Measurements from ENCODE around the gene SIGLEC8. TPM values are rescaled to one million over a fixed set of nuclear protein-coding genes. Genes with fewer than 3 reads are reported as not detected.
A peak's percentile ranks its signal among the peaks of the same experiment; 100 is the strongest.

The SIGLEC8 gene
- total and polyA plus RNA-seq, 9 of the 15 experiments (the other 6 are each of a cell fraction or from before 2014, with no cell fraction given): 0.04 to 0.65 (median 0.39) TPM

DNA sequence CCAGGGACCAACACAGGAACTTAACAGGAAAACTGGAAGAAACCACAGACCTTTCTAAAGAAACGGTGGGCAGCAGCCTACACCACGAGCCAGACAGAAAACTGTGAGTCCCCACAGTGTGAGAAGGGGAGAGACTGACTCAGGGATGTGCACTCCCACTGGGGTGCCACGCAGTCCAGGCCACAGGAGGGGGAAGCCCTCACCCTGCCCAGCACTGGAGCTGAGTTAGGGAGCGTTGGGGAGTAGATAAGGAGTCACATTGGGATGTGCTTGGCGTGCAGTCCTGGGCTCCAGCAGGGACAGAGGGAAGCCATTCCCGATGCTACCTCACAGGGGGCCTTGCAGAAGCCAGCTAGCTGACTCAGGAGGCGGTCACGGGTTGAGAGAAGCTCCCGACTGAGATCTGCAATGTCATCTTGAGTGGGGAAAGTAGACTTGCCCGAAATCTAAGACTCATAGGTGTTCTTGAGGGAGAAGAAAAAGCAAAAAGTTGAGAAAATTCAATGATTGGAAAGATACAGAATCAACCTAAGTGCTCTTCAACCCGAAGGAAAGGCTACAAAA lies 17.3 kb downstream of the SIGLEC8 start (continued):
- TF ChIP-seq, protein P1, sequence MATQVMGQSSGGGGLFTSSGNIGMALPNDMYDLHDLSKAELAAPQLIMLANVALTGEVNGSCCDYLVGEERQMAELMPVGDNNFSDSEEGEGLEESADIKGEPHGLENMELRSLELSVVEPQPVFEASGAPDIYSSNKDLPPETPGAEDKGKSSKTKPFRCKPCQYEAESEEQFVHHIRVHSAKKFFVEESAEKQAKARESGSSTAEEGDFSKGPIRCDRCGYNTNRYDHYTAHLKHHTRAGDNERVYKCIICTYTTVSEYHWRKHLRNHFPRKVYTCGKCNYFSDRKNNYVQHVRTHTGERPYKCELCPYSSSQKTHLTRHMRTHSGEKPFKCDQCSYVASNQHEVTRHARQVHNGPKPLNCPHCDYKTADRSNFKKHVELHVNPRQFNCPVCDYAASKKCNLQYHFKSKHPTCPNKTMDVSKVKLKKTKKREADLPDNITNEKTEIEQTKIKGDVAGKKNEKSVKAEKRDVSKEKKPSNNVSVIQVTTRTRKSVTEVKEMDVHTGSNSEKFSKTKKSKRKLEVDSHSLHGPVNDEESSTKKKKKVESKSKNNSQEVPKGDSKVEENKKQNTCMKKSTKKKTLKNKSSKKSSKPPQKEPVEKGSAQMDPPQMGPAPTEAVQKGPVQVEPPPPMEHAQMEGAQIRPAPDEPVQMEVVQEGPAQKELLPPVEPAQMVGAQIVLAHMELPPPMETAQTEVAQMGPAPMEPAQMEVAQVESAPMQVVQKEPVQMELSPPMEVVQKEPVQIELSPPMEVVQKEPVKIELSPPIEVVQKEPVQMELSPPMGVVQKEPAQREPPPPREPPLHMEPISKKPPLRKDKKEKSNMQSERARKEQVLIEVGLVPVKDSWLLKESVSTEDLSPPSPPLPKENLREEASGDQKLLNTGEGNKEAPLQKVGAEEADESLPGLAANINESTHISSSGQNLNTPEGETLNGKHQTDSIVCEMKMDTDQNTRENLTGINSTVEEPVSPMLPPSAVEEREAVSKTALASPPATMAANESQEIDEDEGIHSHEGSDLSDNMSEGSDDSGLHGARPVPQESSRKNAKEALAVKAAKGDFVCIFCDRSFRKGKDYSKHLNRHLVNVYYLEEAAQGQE (IDR thresholded peaks at IDR 0.05; ENCODE audit: borderline replicate concordance): peak; percentile 27; the same call in 1 of the 2 replicates
- TF ChIP-seq, protein P1 (CRISPR knock-in tag; IDR thresholded peaks at IDR 0.05; ENCODE audit: low read depth): peak; percentile 46; the same call in 1 of the 2 replicates
- TF ChIP-seq ZNF696 (CRISPR knock-in tag; conservative IDR thresholded peaks at IDR 0.05) (no peak), ZBTB5 (IDR thresholded peaks at IDR 0.05) (no peak), ZNF764 (CRISPR knock-in tag; IDR thresholded peaks at IDR 0.05; ENCODE audit: low read depth) (no peak), FOXP4 (CRISPR knock-in tag; IDR thresholded peaks at IDR 0.05; ENCODE audit: borderline replicate concordance) (0 out of 2 replicates have a peak, but pooled peaks have one; percentile 55), CBFA2T2 (conservative IDR thresholded peaks at IDR 0.05) (0 out of 2 replicates have a peak, but pooled peaks have one; percentile 7), MAZ (CRISPR knock-in tag; conservative IDR thresholded peaks at IDR 0.05 in 1 of 2, IDR thresholded peaks at IDR 0.05 in 1 of 2) (0 out of 4 replicates have a peak, but pooled peaks of 1 of the 2 experiments have one; percentile 49), ZBTB17 (CRISPR knock-in tag; IDR thresholded peaks at IDR 0.05) (no peak), PTTG1 (tag; IDR thresholded peaks at IDR 0.05; ENCODE audit: low read depth) (no peak), ELF2 (CRISPR knock-in tag; IDR thresholded peaks at IDR 0.05) (0 out of 2 replicates have a peak, but pooled peaks have one; percentile 26), ZNF316 (IDR thresholded peaks at IDR 0.05) (peak; percentile 98), NFRKB (IDR thresholded peaks at IDR 0.05; ENCODE audit: low read depth) (peak; percentile 51; the same call in 1 of the 2 replicates), ZNF79 (CRISPR knock-in tag; IDR thresholded peaks at IDR 0.05; ENCODE audit: low read depth) (no peak), CTBP1 (IDR thresholded peaks at IDR 0.05; ENCODE audit: borderline replicate concordance) (peak; percentile 45; the same call in 1 of the 2 replicates)

All from K562 (cell line).